SK-N-SH treated with all-trans-retinoic acid at 6 μM for 48 hours (cell line): ENCODE results near the gene SGPP2.
"Not testable (repeated sequence)": the region's sequence is repeated elsewhere in the genome, so short reads cannot be mapped to it uniquely, and the experiment has no call there.

Experiments
- ARNTL ChIP-seq: fragments of 450-650 bp; formaldehyde crosslinking; IDR thresholded peaks from 2 replicates; pipeline ENCODE4 v1.5.0; 2020; ENCODE audit warnings: low read depth, mild to moderate bottlenecking, moderate library complexity, borderline replicate concordance
- PATZ1 ChIP-seq: fragments of 250-450 bp; sonication (Bioruptor Pico); IDR thresholded peaks from 2 replicates; pipeline ENCODE4 v1.8.0; 2020; ENCODE audit warnings: mild to moderate bottlenecking, moderate library complexity, borderline replicate concordance
- PPARA ChIP-seq: fragments of 250-450 bp; sonication (Bioruptor Pico); IDR thresholded peaks from 2 replicates; pipeline ENCODE4 v1.5.0; 2020; ENCODE audit warnings: mild to moderate bottlenecking, borderline replicate concordance
- RARB ChIP-seq: fragments of 250-450 bp; sonication (Bioruptor Pico); IDR thresholded peaks from 2 replicates; pipeline ENCODE4 v1.8.0; 2021; ENCODE audit warnings: mild to moderate bottlenecking, moderate library complexity
- TOX ChIP-seq: fragments of 250-450 bp; sonication (Bioruptor Pico); IDR thresholded peaks from 2 replicates; pipeline ENCODE4 v1.8.0; 2021; ENCODE audit warnings: mild to moderate bottlenecking, moderate library complexity, borderline replicate concordance
- TSHZ2 ChIP-seq: fragments of 250-450 bp; sonication (Bioruptor Pico); IDR thresholded peaks from 2 replicates; pipeline ENCODE4 v1.5.0; 2020; ENCODE audit warnings: mild to moderate bottlenecking, moderate library complexity
- ZFP3 ChIP-seq: fragments of 250-450 bp; sonication (Bioruptor Pico); IDR thresholded peaks from 2 replicates; pipeline ENCODE4 v1.5.0; 2020; ENCODE audit warnings: mild to moderate bottlenecking, moderate library complexity
- ZNF8 ChIP-seq: fragments of 450-650 bp; formaldehyde crosslinking; IDR thresholded peaks from 2 replicates; pipeline ENCODE4 v1.5.0; 2020; ENCODE audit warnings: mild to moderate bottlenecking, moderate library complexity

GRCh38 chr2:222412334-222412733 lies 12.0 kb upstream of the SGPP2 start:
- TF ChIP-seq PATZ1 (CRISPR knock-in tag); ARNTL (CRISPR knock-in tag); RARB (CRISPR knock-in tag); TOX; TSHZ2 (CRISPR knock-in tag); ZFP3 (CRISPR knock-in tag); PPARA (CRISPR knock-in tag); ZNF8: not testable (repeated sequence)
